Measurements from ENCODE around the gene CRIP1.

The CRIP1 gene

DNA sequence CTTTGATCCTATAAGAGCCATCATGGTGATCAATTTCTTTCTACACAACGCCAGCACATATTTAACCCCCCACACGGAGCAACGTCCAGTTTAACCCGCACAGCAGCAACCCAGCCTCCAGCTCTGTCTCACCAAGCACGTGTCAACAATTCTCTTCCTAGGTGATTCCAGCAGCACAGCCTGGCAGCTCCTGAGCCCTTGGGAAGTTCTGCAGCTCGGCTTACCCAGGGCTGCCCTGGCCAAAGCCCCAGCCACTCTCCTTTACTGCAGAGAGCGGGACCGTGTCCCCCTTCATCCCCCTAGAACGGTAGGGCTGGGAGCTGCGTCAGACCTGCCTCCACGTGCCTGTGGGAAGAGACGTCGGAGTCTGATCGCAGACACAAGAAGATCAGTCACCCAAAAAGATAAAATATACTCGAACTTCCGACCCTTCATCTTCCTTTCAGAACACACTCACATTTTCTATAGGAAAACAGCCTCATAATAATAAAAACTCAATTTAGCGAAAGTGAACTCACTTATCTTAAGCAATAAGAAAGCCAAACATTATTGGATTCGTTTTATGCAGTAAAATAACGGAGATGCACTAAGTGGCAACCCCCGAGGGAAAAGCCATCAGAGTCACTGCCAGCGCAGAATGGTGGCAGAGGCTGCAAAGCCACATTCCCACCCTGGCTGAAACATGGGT is 47.3 kb downstream of the CRIP1 start:
- Histone ChIP-seq H2AFZ (no peak overlapping the region), H3K4me1 (no peaks in the 10 kb centered on the region), H3K27me3 (ENCODE audit: control insufficient read depth, insufficient read depth, low read length) (no peaks in the 10 kb centered on the region), H3K4me2 (ENCODE audit: low read length) (no peak overlapping the region), H3K79me2 (no peaks in the 10 kb centered on the region), H3K9me3 (ENCODE audit: control insufficient read depth, low read length) (no peaks in the 10 kb centered on the region), H3K9ac (no peak overlapping the region), H3K27ac (no peak overlapping the region), H3K4me3 (ENCODE audit: low read depth, low read length) (no peak overlapping the region), H3K36me3 (ENCODE audit: control insufficient read depth, insufficient read depth, low read length) (no peaks in the 10 kb centered on the region)
- TF ChIP-seq, protein P1, sequence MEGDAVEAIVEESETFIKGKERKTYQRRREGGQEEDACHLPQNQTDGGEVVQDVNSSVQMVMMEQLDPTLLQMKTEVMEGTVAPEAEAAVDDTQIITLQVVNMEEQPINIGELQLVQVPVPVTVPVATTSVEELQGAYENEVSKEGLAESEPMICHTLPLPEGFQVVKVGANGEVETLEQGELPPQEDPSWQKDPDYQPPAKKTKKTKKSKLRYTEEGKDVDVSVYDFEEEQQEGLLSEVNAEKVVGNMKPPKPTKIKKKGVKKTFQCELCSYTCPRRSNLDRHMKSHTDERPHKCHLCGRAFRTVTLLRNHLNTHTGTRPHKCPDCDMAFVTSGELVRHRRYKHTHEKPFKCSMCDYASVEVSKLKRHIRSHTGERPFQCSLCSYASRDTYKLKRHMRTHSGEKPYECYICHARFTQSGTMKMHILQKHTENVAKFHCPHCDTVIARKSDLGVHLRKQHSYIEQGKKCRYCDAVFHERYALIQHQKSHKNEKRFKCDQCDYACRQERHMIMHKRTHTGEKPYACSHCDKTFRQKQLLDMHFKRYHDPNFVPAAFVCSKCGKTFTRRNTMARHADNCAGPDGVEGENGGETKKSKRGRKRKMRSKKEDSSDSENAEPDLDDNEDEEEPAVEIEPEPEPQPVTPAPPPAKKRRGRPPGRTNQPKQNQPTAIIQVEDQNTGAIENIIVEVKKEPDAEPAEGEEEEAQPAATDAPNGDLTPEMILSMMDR (IDR thresholded peaks at IDR 0.05): no peak

DNA sequence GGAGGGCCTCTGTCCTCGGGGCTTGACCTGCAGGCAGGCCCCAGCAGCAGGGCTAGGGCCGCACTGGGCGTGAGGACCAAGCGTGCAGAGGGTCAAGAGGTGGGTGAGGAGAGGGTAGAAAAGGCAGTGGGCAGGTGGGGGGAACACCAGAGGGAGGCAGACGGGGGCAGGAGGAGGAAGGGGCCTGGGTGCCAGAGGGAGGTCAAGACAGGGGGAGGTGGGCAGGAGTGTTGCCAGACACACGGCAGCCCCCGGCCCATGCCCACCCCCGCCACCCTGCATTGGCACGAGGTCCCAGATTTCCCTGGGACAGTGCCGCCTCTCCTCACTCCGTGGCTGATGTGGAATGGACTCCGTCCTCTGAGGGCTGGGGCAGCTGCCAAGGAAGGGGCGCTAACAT is 47.9 kb downstream of the CRIP1 start:
- H3K4me3 ChIP-seq (ENCODE audit: low read depth, low read length): no peak overlapping the region
- no peaks in the 10 kb centered on the region for H3K27me3 ChIP-seq (ENCODE audit: control insufficient read depth, insufficient read depth, low read length)
- no peak overlapping the region for H3K4me2 ChIP-seq (ENCODE audit: low read length)
- no peak overlapping the region for H3K27ac ChIP-seq
- H3K4me1 ChIP-seq: no peaks in the 10 kb centered on the region
- H3K79me2 ChIP-seq: no peaks in the 10 kb centered on the region
- TF ChIP-seq, protein P1 (IDR thresholded peaks at IDR 0.05): no peak
- no peak overlapping the region for H3K9ac ChIP-seq
- H3K9me3 ChIP-seq (ENCODE audit: control insufficient read depth, low read length): no peaks in the 10 kb centered on the region
- H3K36me3 ChIP-seq (ENCODE audit: control insufficient read depth, insufficient read depth, low read length): no peaks in the 10 kb centered on the region
- H2AFZ ChIP-seq: no peak overlapping the region

DNA sequence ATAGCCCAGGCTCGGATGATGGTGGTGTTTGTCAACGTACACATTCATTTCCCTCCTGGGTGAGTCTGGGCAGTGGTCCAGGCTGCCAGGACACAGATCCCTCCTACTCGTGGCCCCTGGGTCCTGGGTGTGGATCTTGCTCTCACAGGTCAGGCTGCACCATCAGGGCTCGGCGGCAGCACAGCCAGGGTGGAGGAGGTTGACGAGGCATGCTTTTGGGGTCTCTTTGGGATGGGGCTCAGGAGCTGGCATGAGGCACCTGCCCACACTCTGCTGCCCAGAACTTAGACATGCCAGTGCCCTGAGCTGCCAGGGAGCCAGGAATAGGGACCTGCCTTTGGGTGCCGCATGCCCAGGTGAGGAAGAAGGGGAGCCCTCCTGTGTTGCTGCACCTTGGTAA is 49.4 kb downstream of the CRIP1 start:
- Histone ChIP-seq H3K9ac (no peak overlapping the region), H3K36me3 (ENCODE audit: control insufficient read depth, insufficient read depth, low read length) (no peaks in the 10 kb centered on the region), H3K27ac (no peak overlapping the region), H3K79me2 (no peaks in the 10 kb centered on the region), H3K9me3 (ENCODE audit: control insufficient read depth, low read length) (no peaks in the 10 kb centered on the region), H3K27me3 (ENCODE audit: control insufficient read depth, insufficient read depth, low read length) (no peaks in the 10 kb centered on the region), H3K4me2 (ENCODE audit: low read length) (no peak overlapping the region), H3K4me1 (no peaks in the 10 kb centered on the region), H3K4me3 (ENCODE audit: low read depth, low read length) (no peak overlapping the region), H2AFZ (no peak overlapping the region)
- TF ChIP-seq, protein P1 (IDR thresholded peaks at IDR 0.05): no peak

DNA sequence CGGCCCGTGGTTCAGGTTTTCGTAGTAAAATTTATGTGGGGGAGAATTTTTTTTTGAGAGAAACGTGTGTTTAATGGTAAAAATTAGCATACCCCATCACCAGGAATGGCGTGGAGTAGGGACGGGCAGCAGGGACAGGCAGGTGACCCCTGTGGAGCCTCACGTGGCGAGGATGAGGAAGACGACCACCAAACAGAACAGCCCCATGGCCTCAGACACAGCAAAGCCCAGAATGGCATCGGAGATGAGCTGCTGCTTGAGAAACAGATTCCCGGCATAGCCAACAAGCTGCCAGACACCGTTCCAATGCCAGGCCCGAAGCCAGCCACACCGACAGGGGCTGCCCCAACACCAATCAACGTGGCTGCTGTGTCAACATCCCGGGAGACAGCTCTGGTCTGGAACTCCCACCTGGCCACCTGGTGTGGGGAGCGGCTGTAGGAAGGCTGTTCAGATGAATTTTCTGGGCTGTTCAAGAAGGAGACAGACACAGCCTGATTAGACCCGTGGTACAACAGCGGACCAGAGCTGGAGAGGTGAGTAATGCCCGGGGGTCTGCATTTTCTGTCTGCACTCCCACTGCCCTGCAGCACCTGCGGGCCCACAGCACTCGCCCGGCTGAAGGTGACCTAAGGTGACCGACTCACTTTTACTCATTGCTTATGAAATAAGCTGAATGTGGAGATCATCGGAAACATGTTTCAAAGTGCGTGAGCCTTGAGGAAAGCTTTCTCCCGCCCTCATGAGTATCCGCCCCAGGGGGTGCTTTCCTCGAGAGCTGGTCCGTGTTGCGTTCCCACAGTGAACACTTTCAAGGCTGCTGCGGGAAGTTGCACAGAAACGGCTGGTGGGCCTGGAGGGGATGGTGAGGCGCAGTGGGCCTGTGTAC is 50.2 kb downstream of the CRIP1 start:
- Histone ChIP-seq H3K27ac (no peak overlapping the region), H2AFZ (no peak overlapping the region), H3K79me2 (no peaks in the 10 kb centered on the region), H3K4me1 (no peaks in the 10 kb centered on the region), H3K9me3 (ENCODE audit: control insufficient read depth, low read length) (no peaks in the 10 kb centered on the region), H3K4me2 (ENCODE audit: low read length) (no peak overlapping the region), H3K4me3 (ENCODE audit: low read depth, low read length) (no peak overlapping the region), H3K9ac (no peak overlapping the region), H3K36me3 (ENCODE audit: control insufficient read depth, insufficient read depth, low read length) (no peaks in the 10 kb centered on the region), H3K27me3 (ENCODE audit: control insufficient read depth, insufficient read depth, low read length) (no peaks in the 10 kb centered on the region)
- TF ChIP-seq, protein P1 (IDR thresholded peaks at IDR 0.05): no peak
